GM12878 (cell line): Measurements from ENCODE around the gene RBL2. TPM values are rescaled to one million over a fixed set of nuclear protein-coding genes. Genes with fewer than 3 reads are reported as not detected.

Experiments used
- ATAC-seq: fragments of 200-7000 bp; cut with Tn5 transposase; 3 replicates; pipeline ENCODE4 v1.9.1; 2020; ENCODE audit warnings: mild to moderate bottlenecking, moderate library complexity
- BruUV-seq: library from RNA; stranded (reverse); fragments of 400-500 nt; replicated peaks from 2 replicates; lab custom pipeline; 2021; lab: Mats Ljungman, UMichigan
- CTCF ChIA-PET: fragments of 300-600 bp; sonication (Branson Sonifier 250); formaldehyde crosslinking; extraction: SDS; loops from one replicate; lab custom pipeline; 2021; ENCODE audit warnings: inconsistent platforms; lab: Yijun Ruan, JAX
- POLR2A ChIA-PET: fragments of 350-600 bp; formaldehyde crosslinking; extraction: SDS; loops from one replicate; lab custom pipeline; 2021; ENCODE audit warnings: inconsistent platforms; lab: Charles Lee
- RAD21 ChIA-PET: fragments of 300-600 bp; sonication (Branson Sonifier 250); formaldehyde crosslinking; loops from one replicate; lab custom pipeline; 2023; ENCODE audit warnings: antibody characterized with exemption; ENCODE audit not compliant: unreplicated experiment; lab: Charles Lee
- SMC1A ChIA-PET: fragments of 300-600 bp; sonication (Branson Sonifier 250); formaldehyde crosslinking; loops from one replicate; lab custom pipeline; 2023; ENCODE audit not compliant: unreplicated experiment, uncharacterized antibody; lab: Charles Lee
- DNase-seq: peaks from one replicate; pipeline ENCODE4 v3.0.0-alpha.2; 2011; ENCODE audit warnings: low read depth, low spot score
- FAIRE-seq: peaks from 3 replicates; lab custom pipeline; 2011; peaks lifted over from hg19 to GRCh38; lab: Jason Lieb, UNC
- H2AFZ ChIP-seq: 2 replicates; pipeline ENCODE4 v1.6.0; 2011; ENCODE audit warnings: low read depth, low read length, control low read depth; ENCODE audit not compliant: control insufficient read depth
- H3K27ac ChIP-seq: 2 replicates; pipeline ENCODE4 v1.5.1; 2011; ENCODE audit warnings: control low read depth; ENCODE audit not compliant: control insufficient read depth, insufficient read depth
- H3K27me3 ChIP-seq, 2 experiments: replicated peaks in 1 of 2; 2 replicates each; pipeline versions ENCODE4 v1.6.0 to v1.6.1; 2011; ENCODE audit warnings: low read length in 1 of 2; ENCODE audit not compliant: control insufficient read depth in 2 of 2, insufficient read depth in 2 of 2
- H3K36me3 ChIP-seq, 2 experiments: 2 replicates each; pipeline ENCODE4 v1.5.1; 2011; ENCODE audit warnings: low read length in 1 of 2; ENCODE audit not compliant: control insufficient read depth in 2 of 2, insufficient read depth in 2 of 2
- H3K4me1 ChIP-seq: 2 replicates; pipeline ENCODE4 v1.6.1; 2011; ENCODE audit warnings: mild to moderate bottlenecking, low read length, moderate library complexity, mixed read lengths; ENCODE audit not compliant: control insufficient read depth, insufficient read depth
- H3K4me2 ChIP-seq: 2 replicates; pipeline ENCODE4 v1.6.0; 2011; ENCODE audit warnings: control low read depth; ENCODE audit not compliant: control insufficient read depth, insufficient read depth
- H3K4me3 ChIP-seq: fragments of 200-600 bp; sonication (generic); 2 replicates; pipeline ENCODE4 v1.5.1; 2016
- H3K79me2 ChIP-seq: 2 replicates; pipeline ENCODE4 v1.6.0; 2011; ENCODE audit warnings: low read length; ENCODE audit not compliant: control insufficient read depth, insufficient read depth
- H3K9ac ChIP-seq: 2 replicates; pipeline ENCODE4 v1.8.0; 2011; ENCODE audit warnings: low read length, control low read depth, mixed read lengths; ENCODE audit not compliant: control insufficient read depth, insufficient read depth
- H3K9me3 ChIP-seq: replicated peaks from 3 replicates; pipeline ENCODE4 v1.5.1; 2011; ENCODE audit warnings: mild to moderate bottlenecking, low read length; ENCODE audit not compliant: control insufficient read depth, insufficient read depth
- H4K20me1 ChIP-seq: 2 replicates; pipeline ENCODE4 v1.6.0; 2011; ENCODE audit not compliant: control insufficient read depth, insufficient read depth
- BCL11A ChIP-seq: IDR thresholded peaks from 2 replicates; pipeline ENCODE4 v1.6.1; 2011; ENCODE audit warnings: low read depth, low read length
- BHLHE40 ChIP-seq, 2 experiments: fragments of 450-650 bp in 1 of 2; IDR thresholded peaks; 2 replicates each; pipeline ENCODE4 v1.6.1; 2011 to 2017; ENCODE audit warnings: low read depth in 2 of 2, borderline replicate concordance in 1 of 2, improper control_type of control experiment in 1 of 2, low read length in 1 of 2, mild to moderate bottlenecking in 1 of 2
- FOXM1 ChIP-seq: IDR thresholded peaks from 2 replicates; pipeline ENCODE4 v1.6.1; 2012; ENCODE audit warnings: low read depth, mild to moderate bottlenecking, inconsistent platforms, low read length, moderate library complexity
- KLF5 ChIP-seq: fragments of 450-650 bp; IDR thresholded peaks from 2 replicates; pipeline ENCODE4 v1.6.1; 2014; ENCODE audit warnings: mild to moderate bottlenecking; ENCODE audit not compliant: partially characterized antibody
- NFYB ChIP-seq: IDR thresholded peaks from 2 replicates; pipeline ENCODE4 v1.6.1; 2011; ENCODE audit warnings: low read depth, mild to moderate bottlenecking, low read length, improper control_type of control experiment, moderate library complexity; ENCODE audit not compliant: insufficient read depth
- RB1 ChIP-seq: fragments of 450-650 bp; formaldehyde crosslinking; IDR thresholded peaks from 2 replicates; pipeline ENCODE4 v1.6.1; 2017; ENCODE audit warnings: mild to moderate bottlenecking, borderline replicate concordance
- SMAD1 ChIP-seq: fragments of 450-650 bp; IDR thresholded peaks from 2 replicates; pipeline ENCODE4 v1.6.1; 2018; ENCODE audit warnings: mild to moderate bottlenecking, low read depth; ENCODE audit not compliant: partially characterized antibody
- ZNF384 ChIP-seq: IDR thresholded peaks from 2 replicates; pipeline ENCODE4 v1.6.1; 2012; ENCODE audit warnings: low read depth, mild to moderate bottlenecking, low read length, improper control_type of control experiment, borderline replicate concordance
- WGBS: methylation state at CpG from one replicate; pipeline ENCODE4 v1.1.6; 2016; ENCODE audit warnings: low lambda C conversion rate; ENCODE audit not compliant: insufficient replicate concordance, insufficient coverage; ENCODE audit errors: missing lambda C conversion rate; 5-methylcytosine and 5-hydroxymethylcytosine counted together
- in situ Hi-C: fragments of 300-500 bp; cut with MboI; formaldehyde crosslinking; loops from 9 replicates; pipeline ENCODE4 v1.14.3; 2018; ENCODE audit warnings: mixed read lengths
- intact Hi-C: fragments of 100-400 bp; cut with micrococcal nuclease; formaldehyde crosslinking; loops from one replicate; pipeline ENCODE4 v1.14.2; 2022; ENCODE audit not compliant: unreplicated experiment
- polyA plus RNA-seq, 11 experiments: library from polyadenylated mRNA; depleted of rRNA in 4 of 11; unstranded in 6 of 11; stranded (reverse) in 5 of 11; fragments of >200 nt; fragmentation: Nextera tagmentation in 4 of 11; fragmentation: Illumina TruSeq in 1 of 11; extraction: Ambion mirVana in 4 of 11; extraction: Trizol in 1 of 11; gene quantifications; 1 replicate in 1 of 11; 2 replicates in 10 of 11; pipeline versions ENCODE4 v1.2.1 to v1.2.3, GENCODE V29; 2011 to 2016; ENCODE audit warnings: inconsistent platforms in 2 of 11, missing spikeins in 2 of 11, low read depth in 1 of 11
- total RNA-seq, 4 experiments: library from RNA; depleted of rRNA in 3 of 4; stranded (reverse); fragments of >200 nt in 3 of 4; fragmentation: Illumina TruSeq in 1 of 4; extraction: Trizol in 1 of 4; gene quantifications; 2 replicates each; pipeline versions ENCODE4 v1.2.1 to v1.2.3, GENCODE V29; 2013 to 2021
- TF ChIP-seq, protein P1 (sequence below): IDR thresholded peaks from 2 replicates; pipeline ENCODE4 v1.6.1; 2012; ENCODE audit warnings: improper control_type of control experiment, low read depth, low read length; ENCODE audit not compliant: insufficient replicate concordance

The RBL2 gene
- total and polyA plus RNA-seq, 10 of the 15 experiments (the other 5 are each of a cell fraction or from before 2014, with no cell fraction given) = 10.0 to 107 (median 39.0) TPM

GRCh38 chr16:53482123-53482522 lies 47.9 kb downstream of the RBL2 start:
- no peak for ATAC-seq
- ChIA-PET SMC1A (no interaction called here), POLR2A (no interaction called here)
- in situ Hi-C loops (no loop called here), intact Hi-C loops (no loop called here)
- 100% methylated on average over 2 of the region's 2 CpGs for WGBS
- Histone ChIP-seq H3K27ac (no peak overlapping the region), H2AFZ (no peak overlapping the region), H3K4me2 (no peak overlapping the region), H3K79me2 (no peaks in the 10 kb centered on the region), H3K9me3 (no peaks in the 10 kb centered on the region; the same call in 2 of the 3 replicates), H3K27me3 (no peaks in the 10 kb centered on the region)
- DNase-seq = no peak
- TF ChIP-seq FOXM1 (no peak), BHLHE40 (IDR thresholded peaks at IDR 0.05; ENCODE audit: borderline replicate concordance in 1 of 2, low read depth in 2 of 2, low read length in 1 of 2) (no peak), KLF5 (no peak), SMAD1 (no peak), ZNF384 (no peak)
- TF ChIP-seq, all 136 proteins: peak for 0
- Histone ChIP-seq H3K4me3 (no peak overlapping the region), H3K36me3 (peaks cover 5 to 35% of the 10 kb centered on the region in 2 experiments), H4K20me1 (no peaks in the 10 kb centered on the region), H3K4me1 (no peaks in the 10 kb centered on the region), H3K9ac (no peak overlapping the region)
- RAD21 ChIA-PET = no interaction called here
- BruUV-seq = no TSS peak
- FAIRE-seq = no peak
- CTCF ChIA-PET = no interaction called here

- Histone ChIP-seq H3K4me1 (no peaks in the 10 kb centered on the region), H3K27ac (no peak overlapping the region), H3K9me3 (no peaks in the 10 kb centered on the region; the same call in 2 of the 3 replicates), H4K20me1 (no peaks in the 10 kb centered on the region), H3K4me3 (no peak overlapping the region), H3K27me3 (no peaks in the 10 kb centered on the region), H2AFZ (no peak overlapping the region), H3K4me2 (no peak overlapping the region), H3K9ac (no peak overlapping the region), H3K79me2 (no peaks in the 10 kb centered on the region), H3K36me3 (peaks cover 5 to 32% of the 10 kb centered on the region in 2 experiments)
- ATAC-seq = no peak
- DNase-seq = no peak
- RAD21 ChIA-PET = no interaction called here
- SMC1A ChIA-PET = interaction anchor here (1.1 kb wide), 1 partner anchor 20 kb away, joined by 3 read pairs; no protein-coding TSS in a partner anchor
- WGBS = 91% methylated on average over 2 of the region's 2 CpGs
- no peak for FAIRE-seq
- in situ Hi-C loops = no loop called here
- CTCF ChIA-PET = no interaction called here
- BruUV-seq = no TSS peak
- POLR2A ChIA-PET = no interaction called here
- intact Hi-C loops = no loop called here
- no peak for TF ChIP-seq RB1
- TF ChIP-seq NFYB = no peak
- no peak for TF ChIP-seq BCL11A
- TF ChIP-seq, protein P1, sequence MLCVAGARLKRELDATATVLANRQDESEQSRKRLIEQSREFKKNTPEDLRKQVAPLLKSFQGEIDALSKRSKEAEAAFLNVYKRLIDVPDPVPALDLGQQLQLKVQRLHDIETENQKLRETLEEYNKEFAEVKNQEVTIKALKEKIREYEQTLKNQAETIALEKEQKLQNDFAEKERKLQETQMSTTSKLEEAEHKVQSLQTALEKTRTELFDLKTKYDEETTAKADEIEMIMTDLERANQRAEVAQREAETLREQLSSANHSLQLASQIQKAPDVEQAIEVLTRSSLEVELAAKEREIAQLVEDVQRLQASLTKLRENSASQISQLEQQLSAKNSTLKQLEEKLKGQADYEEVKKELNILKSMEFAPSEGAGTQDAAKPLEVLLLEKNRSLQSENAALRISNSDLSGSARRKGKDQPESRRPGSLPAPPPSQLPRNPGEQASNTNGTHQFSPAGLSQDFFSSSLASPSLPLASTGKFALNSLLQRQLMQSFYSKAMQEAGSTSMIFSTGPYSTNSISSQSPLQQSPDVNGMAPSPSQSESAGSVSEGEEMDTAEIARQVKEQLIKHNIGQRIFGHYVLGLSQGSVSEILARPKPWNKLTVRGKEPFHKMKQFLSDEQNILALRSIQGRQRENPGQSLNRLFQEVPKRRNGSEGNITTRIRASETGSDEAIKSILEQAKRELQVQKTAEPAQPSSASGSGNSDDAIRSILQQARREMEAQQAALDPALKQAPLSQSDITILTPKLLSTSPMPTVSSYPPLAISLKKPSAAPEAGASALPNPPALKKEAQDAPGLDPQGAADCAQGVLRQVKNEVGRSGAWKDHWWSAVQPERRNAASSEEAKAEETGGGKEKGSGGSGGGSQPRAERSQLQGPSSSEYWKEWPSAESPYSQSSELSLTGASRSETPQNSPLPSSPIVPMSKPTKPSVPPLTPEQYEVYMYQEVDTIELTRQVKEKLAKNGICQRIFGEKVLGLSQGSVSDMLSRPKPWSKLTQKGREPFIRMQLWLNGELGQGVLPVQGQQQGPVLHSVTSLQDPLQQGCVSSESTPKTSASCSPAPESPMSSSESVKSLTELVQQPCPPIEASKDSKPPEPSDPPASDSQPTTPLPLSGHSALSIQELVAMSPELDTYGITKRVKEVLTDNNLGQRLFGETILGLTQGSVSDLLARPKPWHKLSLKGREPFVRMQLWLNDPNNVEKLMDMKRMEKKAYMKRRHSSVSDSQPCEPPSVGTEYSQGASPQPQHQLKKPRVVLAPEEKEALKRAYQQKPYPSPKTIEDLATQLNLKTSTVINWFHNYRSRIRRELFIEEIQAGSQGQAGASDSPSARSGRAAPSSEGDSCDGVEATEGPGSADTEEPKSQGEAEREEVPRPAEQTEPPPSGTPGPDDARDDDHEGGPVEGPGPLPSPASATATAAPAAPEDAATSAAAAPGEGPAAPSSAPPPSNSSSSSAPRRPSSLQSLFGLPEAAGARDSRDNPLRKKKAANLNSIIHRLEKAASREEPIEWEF = no peak
Observed at GRCh38 chr16:53484542-53484941, 50.3 kb downstream of the RBL2 start.
